ENCODE results near the gene HS3ST3A1.

GRCh38 chr17:13498184-13498583 lies 103.5 kb downstream of the HS3ST3A1 start:
- TF ChIP-seq PAX5 (IDR thresholded peaks at IDR 0.05; ENCODE audit: insufficient read depth, low read length, severe bottlenecking) (no peak), POLR2AphosphoS5 (IDR thresholded peaks at IDR 0.05; ENCODE audit: low read depth, low read length) (no peak)

Measured in GM12891 (cell line).